HFF-Myc (cell line): ENCODE results near the gene ATAD3A.

Source experiments
- DNase-seq: peaks from one replicate; pipeline ENCODE4 v3.0.0-alpha.2; 2011; ENCODE audit warnings: low read depth; ENCODE audit errors: extremely low read depth
- H3K4me3 ChIP-seq: replicated peaks from 2 replicates; pipeline ENCODE4 v1.5.1; 2011; ENCODE audit warnings: low read depth, mild to moderate bottlenecking, control low read depth, low read length
- CTCF ChIP-seq: IDR thresholded peaks from 2 replicates; pipeline ENCODE4 v1.5.1; 2012; ENCODE audit warnings: mild to moderate bottlenecking, low read depth, low read length, control low read depth; ENCODE audit errors: missing control alignments

Gene ATAD3A

GRCh38 chr1:1563688-1564087 lies 51.7 kb downstream of the ATAD3A start:
- no peak for DNase-seq
- no peak overlapping the region for H3K4me3 ChIP-seq
- no peak for TF ChIP-seq CTCF

GRCh38 chr1:1564268-1564667 lies 52.3 kb downstream of the ATAD3A start:
- TF ChIP-seq CTCF, result no peak

GRCh38 chr1:1565340-1565739 lies 53.4 kb downstream of the ATAD3A start:
- TF ChIP-seq CTCF, result no peak
- no peak overlapping the region for H3K4me3 ChIP-seq
- no peak for DNase-seq

More at GRCh38 chr1:1564268-1564667, 52.3 kb downstream of the ATAD3A start:
- no peak for DNase-seq
- no peak overlapping the region for H3K4me3 ChIP-seq

- TF ChIP-seq CTCF, result no peak
- DNase-seq, result no peak
- no peak overlapping the region for H3K4me3 ChIP-seq
Observed at GRCh38 chr1:1567152-1567875, 55.4 kb downstream of the ATAD3A start.

GRCh38 chr1:1567891-1568291 lies 55.9 kb downstream of the ATAD3A start:
- H3K4me3 ChIP-seq, result no peak overlapping the region
- no peak for DNase-seq
- no peak for TF ChIP-seq CTCF

- H3K4me3 ChIP-seq, result no peak overlapping the region
- DNase-seq, result no peak
- no peak for TF ChIP-seq CTCF
Observed at GRCh38 chr1:1569341-1569740, 57.4 kb downstream of the ATAD3A start.
